K562 (cell line): ENCODE measurements around the gene CXCL6. TPM values are rescaled to one million over a fixed set of nuclear protein-coding genes. Genes with fewer than 3 reads are reported as not detected.

Experiments
- ATAC-seq: fragments of 200-7000 bp; cut with Tn5 transposase; 3 replicates; pipeline ENCODE4 v1.9.1; 2020; ENCODE audit warnings: moderate library complexity
- BruUV-seq: library from RNA; stranded (reverse); fragments of 400-500 nt; replicated peaks from 2 replicates; lab custom pipeline; 2021; lab: Mats Ljungman, UMichigan
- CTCF ChIA-PET: fragments of 300-600 bp; formaldehyde crosslinking; extraction: SDS; loops from one replicate; lab custom pipeline; 2021; ENCODE audit warnings: low intra/inter-chr PET ratio; lab: Yijun Ruan, JAX
- POLR2A ChIA-PET: fragments of 300-600, 350-650 bp; sonication (Branson Sonifier 250); formaldehyde crosslinking; extraction: SDS; loops from one replicate; lab custom pipeline; 2021; ENCODE audit warnings: antibody characterized with exemption, inconsistent platforms; lab: Yijun Ruan, JAX
- DNase-seq, 4 experiments: peaks; one replicate each; pipeline versions ENCODE4 v3.0.0 to v3.0.0-alpha.2; 2011 to 2018; ENCODE audit warnings: low spot score in 3 of 4, mixed read lengths in 3 of 4; ENCODE audit errors: extremely low read depth in 1 of 4
- FAIRE-seq: peaks from 2 replicates; lab custom pipeline; 2011; peaks lifted over from hg19 to GRCh38; lab: Jason Lieb, UNC
- H2AFZ ChIP-seq: 2 replicates; pipeline ENCODE4 v1.6.0; 2011; ENCODE audit warnings: low read depth, low read length, control low read depth, inconsistent platforms
- H3K27ac ChIP-seq: fragments of 200-600 bp; 3 replicates; pipeline ENCODE4 v1.8.0; 2011; ENCODE audit warnings: low read depth, mild to moderate bottlenecking, control low read depth, inconsistent platforms, low read length, moderate library complexity, mixed read lengths; ENCODE audit errors: extremely low read depth
- H3K27me3 ChIP-seq, 2 experiments: fragments of 300-600 bp in 1 of 2; 2 replicates in 1 of 2; 3 replicates in 1 of 2; pipeline versions ENCODE4 v1.6.0 to v1.8.0; 2011; ENCODE audit warnings: inconsistent platforms in 2 of 2, low read length in 2 of 2, mild to moderate bottlenecking in 1 of 2, mixed read lengths in 1 of 2, moderate library complexity in 1 of 2; ENCODE audit not compliant: control insufficient read depth in 2 of 2, insufficient read depth in 2 of 2
- H3K36me3 ChIP-seq: fragments of 300-600 bp; 3 replicates; pipeline ENCODE4 v1.8.0; 2011; ENCODE audit warnings: mild to moderate bottlenecking, low read length, inconsistent platforms; ENCODE audit not compliant: control insufficient read depth, insufficient read depth
- H3K4me1 ChIP-seq, 2 experiments: fragments of 200-600 bp in 1 of 2; replicated peaks in 1 of 2; 2 replicates in 1 of 2; 3 replicates in 1 of 2; pipeline versions ENCODE4 v1.5.1 to v1.8.0; 2011; ENCODE audit warnings: inconsistent platforms in 2 of 2, low read length in 2 of 2, mild to moderate bottlenecking in 1 of 2, mixed read lengths in 1 of 2, moderate library complexity in 1 of 2; ENCODE audit not compliant: control insufficient read depth in 2 of 2, insufficient read depth in 2 of 2
- H3K4me2 ChIP-seq: 2 replicates; pipeline ENCODE4 v1.6.1; 2011; ENCODE audit warnings: low read length, control low read depth, inconsistent platforms, mixed read lengths; ENCODE audit not compliant: insufficient read depth
- H3K4me3 ChIP-seq: fragments of 200-600 bp; sonication (generic), shearing (Covaris generic); 2 replicates; pipeline ENCODE4 v1.5.1; 2016; ENCODE audit warnings: control low read depth, inconsistent platforms
- H3K79me2 ChIP-seq: fragments of 200-600 bp; 3 replicates; pipeline ENCODE4 v1.8.0; 2011; ENCODE audit warnings: low read length, inconsistent platforms; ENCODE audit not compliant: control insufficient read depth, insufficient read depth
- H3K9ac ChIP-seq, 2 experiments: 2 replicates each; pipeline versions ENCODE4 v1.6.0 to v1.6.1; 2011; ENCODE audit warnings: low read depth in 2 of 2, low read length in 2 of 2, control low read depth in 1 of 2, inconsistent platforms in 1 of 2, mild to moderate bottlenecking in 1 of 2, mixed read lengths in 1 of 2; ENCODE audit not compliant: insufficient read depth in 1 of 2
- H3K9me1 ChIP-seq: one replicate; pipeline ENCODE4 v1.6.0; 2011; ENCODE audit warnings: inconsistent platforms, mild to moderate bottlenecking, low read length, moderate library complexity; ENCODE audit not compliant: control insufficient read depth, insufficient read depth
- H3K9me3 ChIP-seq: replicated peaks from 2 replicates; pipeline ENCODE4 v1.5.1; 2011; ENCODE audit warnings: low read depth, low read length, inconsistent platforms; ENCODE audit not compliant: control insufficient read depth, insufficient read depth
- H4K20me1 ChIP-seq: replicated peaks from 2 replicates; pipeline ENCODE4 v1.6.1; 2011; ENCODE audit warnings: low read length, inconsistent platforms, mixed read lengths; ENCODE audit not compliant: control insufficient read depth, insufficient read depth
- ATF1 ChIP-seq, 2 experiments: fragments of 450-650 bp in 1 of 2; IDR thresholded peaks; 2 replicates each; pipeline ENCODE4 v1.6.1; 2016; ENCODE audit warnings: missing compliant biosample characterization in 1 of 2, missing genetic modification characterization in 1 of 2
- BACH1 ChIP-seq: fragments of 200-800 bp; sonication (Bioruptor generic); IDR thresholded peaks from 2 replicates; pipeline ENCODE4 v1.6.1; 2016; ENCODE audit warnings: missing genetic modification characterization, missing compliant biosample characterization
- CREB1 ChIP-seq, 2 experiments: sonication (generic) in 1 of 2; formaldehyde crosslinking in 1 of 2; IDR thresholded peaks; 2 replicates each; pipeline versions ENCODE4 v1.6.1 to v1.8.0; 2012 to 2022; ENCODE audit warnings: inconsistent platforms in 1 of 2, mild to moderate bottlenecking in 1 of 2, missing genetic modification reagents in 1 of 2, moderate library complexity in 1 of 2
- CREM ChIP-seq: IDR thresholded peaks from 2 replicates; pipeline ENCODE4 v1.6.1; 2014; ENCODE audit warnings: antibody characterized with exemption, low read depth
- GATAD2B ChIP-seq: fragments of 450-650 bp; IDR thresholded peaks from 2 replicates; pipeline ENCODE4 v1.6.1; 2017; ENCODE audit warnings: mild to moderate bottlenecking, borderline replicate concordance
- PRPF4 ChIP-seq: fragments of 200-400 bp; formaldehyde crosslinking; IDR thresholded peaks from one replicate; pipeline ENCODE4 v1.6.1; 2017; ENCODE audit warnings: low read length, low read depth, mild to moderate bottlenecking; ENCODE audit not compliant: insufficient read depth, poor library complexity, severe bottlenecking
- SAFB ChIP-seq: fragments of 200-400 bp; formaldehyde crosslinking; IDR thresholded peaks from 2 replicates; pipeline ENCODE4 v1.6.1; 2017; ENCODE audit warnings: low read depth, low read length, borderline replicate concordance
- TBP ChIP-seq: optimal IDR thresholded peaks from 2 replicates; pipeline ENCODE3; 2011; ENCODE audit warnings: low read depth, low read length, improper control_type of control experiment
- WGBS: fragments of 100-300 bp; shearing (Covaris generic); methylation state at CpG from one replicate; pipeline ENCODE4 v1.1.6; 2016; ENCODE audit warnings: low coverage, mixed read lengths; ENCODE audit not compliant: insufficient coverage; ENCODE audit errors: missing lambda C conversion rate; 5-methylcytosine and 5-hydroxymethylcytosine counted together
- in situ Hi-C: fragments of 300-500 bp; cut with MboI; formaldehyde crosslinking; loops from 4 replicates; pipeline ENCODE4 v1.15.0; 2018; ENCODE audit warnings: inconsistent platforms, mixed read lengths
- intact Hi-C: fragments of 100-400 bp; cut with micrococcal nuclease; formaldehyde crosslinking; loops from 2 replicates; pipeline ENCODE4 v1.14.2; 2022
- polyA plus RNA-seq, 8 experiments: library from polyadenylated mRNA; depleted of rRNA in 4 of 8; stranded (reverse) in 5 of 8; unstranded in 3 of 8; fragments of >200 nt; fragmentation: Nextera tagmentation in 2 of 8; fragmentation: Illumina TruSeq in 1 of 8; extraction: Ambion mirVana in 2 of 8; extraction: Trizol in 1 of 8; gene quantifications; 2 replicates each; pipeline versions ENCODE4 v1.2.1 to v1.2.3, GENCODE V29; 2011 to 2014; ENCODE audit warnings: inconsistent platforms in 1 of 8, missing spikeins in 1 of 8
- total RNA-seq, 7 experiments: library from RNA; depleted of rRNA in 6 of 7; stranded (reverse); fragments of >200 nt in 6 of 7; fragmentation: Illumina TruSeq in 2 of 7; extraction: Trizol in 2 of 7; gene quantifications; 2 replicates each; pipeline versions ENCODE4 v1.2.1 to v1.2.3, GENCODE V29; 2011 to 2021; ENCODE audit warnings: low replicate concordance in 1 of 7
- TF ChIP-seq, protein P1 (sequence below): fragments of 450-650 bp; IDR thresholded peaks from 2 replicates; pipeline ENCODE4 v1.6.1; 2017; ENCODE audit warnings: antibody characterized with exemption, mild to moderate bottlenecking
- TF ChIP-seq, protein P2 (sequence below): fragments of 450-650 bp; IDR thresholded peaks from 2 replicates; pipeline ENCODE4 v1.6.1; 2016; ENCODE audit warnings: missing biosample characterization, missing genetic modification characterization
- TF ChIP-seq, protein P3 (sequence below): fragments of 200-800 bp; sonication (Bioruptor generic); IDR thresholded peaks from 2 replicates; pipeline ENCODE4 v1.6.1; 2017; ENCODE audit warnings: missing genetic modification characterization, missing compliant biosample characterization
- TF ChIP-seq, protein P4 (sequence below): fragments of 250-450 bp; sonication (Bioruptor Pico); IDR thresholded peaks from 2 replicates; pipeline ENCODE4 v1.5.0; 2020; ENCODE audit warnings: mild to moderate bottlenecking, borderline replicate concordance

CXCL6 gene
- total and polyA plus RNA-seq, 9 of the 15 experiments (the other 6 are each of a cell fraction or from before 2014, with no cell fraction given): not detected

DNA sequence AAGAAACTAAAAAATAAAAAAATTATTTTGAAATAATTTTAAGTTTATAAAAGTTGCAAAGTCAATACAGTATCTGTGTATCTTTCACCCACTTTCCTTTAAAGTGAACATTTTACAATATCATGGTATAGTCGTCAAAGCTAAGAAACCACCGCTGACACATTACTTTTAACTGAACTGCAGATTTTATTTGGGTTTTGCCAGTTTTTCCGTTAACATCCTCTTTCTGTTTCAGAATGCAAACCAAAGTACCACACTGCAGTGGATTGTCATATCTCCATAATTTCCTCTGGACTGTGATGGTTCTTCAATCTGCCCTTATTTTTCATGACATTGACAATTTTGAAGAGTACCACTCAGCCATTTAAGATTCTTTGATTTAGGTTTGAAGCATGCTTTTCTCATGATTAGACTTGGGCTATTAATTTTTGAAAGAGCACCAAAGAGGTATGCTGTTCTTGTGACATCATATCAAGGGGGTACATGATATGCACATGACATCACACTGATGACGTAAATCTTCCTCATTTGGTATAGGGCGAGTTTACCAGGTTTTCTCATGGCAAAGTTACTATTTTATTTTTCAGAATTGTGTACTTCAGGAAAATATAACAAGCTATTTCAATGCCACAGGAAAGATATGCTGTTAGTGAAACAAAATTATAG is 29.1 kb downstream of the CXCL6 start:
- ATAC-seq (no peak), DNase-seq (no peak), FAIRE-seq (no peak)
- no peaks in the 10 kb centered on the region for H4K20me1 ChIP-seq
- H3K27ac ChIP-seq: no peak overlapping the region
- no peaks in the 10 kb centered on the region for H3K27me3 ChIP-seq
- no peaks in the 10 kb centered on the region for H3K9me1 ChIP-seq
- no peaks in the 10 kb centered on the region for H3K79me2 ChIP-seq
- in situ Hi-C loops: no loop called here
- H3K9me3 ChIP-seq: no peaks in the 10 kb centered on the region
- peaks cover 9 to 11% of the 10 kb centered on the region in 2 experiments; a peak in 4 of 5 replicates for H3K4me1 ChIP-seq
- BruUV-seq: no TSS peak
- 48% methylated on average over 5 of the region's 5 CpGs for WGBS
- ChIA-PET CTCF (no interaction called here), POLR2A (no interaction called here)
- H3K9ac ChIP-seq: no peak overlapping the region
- intact Hi-C loops: loop anchor here (5.0 kb wide), 1 partner anchor 232 kb away; the partner anchor contains the start of gene CXCL2
- no peaks in the 10 kb centered on the region for H3K36me3 ChIP-seq
- H3K4me3 ChIP-seq: no peak overlapping the region
- H3K4me2 ChIP-seq: no peak overlapping the region
- no peak overlapping the region for H2AFZ ChIP-seq
- TF ChIP-seq, protein P1, sequence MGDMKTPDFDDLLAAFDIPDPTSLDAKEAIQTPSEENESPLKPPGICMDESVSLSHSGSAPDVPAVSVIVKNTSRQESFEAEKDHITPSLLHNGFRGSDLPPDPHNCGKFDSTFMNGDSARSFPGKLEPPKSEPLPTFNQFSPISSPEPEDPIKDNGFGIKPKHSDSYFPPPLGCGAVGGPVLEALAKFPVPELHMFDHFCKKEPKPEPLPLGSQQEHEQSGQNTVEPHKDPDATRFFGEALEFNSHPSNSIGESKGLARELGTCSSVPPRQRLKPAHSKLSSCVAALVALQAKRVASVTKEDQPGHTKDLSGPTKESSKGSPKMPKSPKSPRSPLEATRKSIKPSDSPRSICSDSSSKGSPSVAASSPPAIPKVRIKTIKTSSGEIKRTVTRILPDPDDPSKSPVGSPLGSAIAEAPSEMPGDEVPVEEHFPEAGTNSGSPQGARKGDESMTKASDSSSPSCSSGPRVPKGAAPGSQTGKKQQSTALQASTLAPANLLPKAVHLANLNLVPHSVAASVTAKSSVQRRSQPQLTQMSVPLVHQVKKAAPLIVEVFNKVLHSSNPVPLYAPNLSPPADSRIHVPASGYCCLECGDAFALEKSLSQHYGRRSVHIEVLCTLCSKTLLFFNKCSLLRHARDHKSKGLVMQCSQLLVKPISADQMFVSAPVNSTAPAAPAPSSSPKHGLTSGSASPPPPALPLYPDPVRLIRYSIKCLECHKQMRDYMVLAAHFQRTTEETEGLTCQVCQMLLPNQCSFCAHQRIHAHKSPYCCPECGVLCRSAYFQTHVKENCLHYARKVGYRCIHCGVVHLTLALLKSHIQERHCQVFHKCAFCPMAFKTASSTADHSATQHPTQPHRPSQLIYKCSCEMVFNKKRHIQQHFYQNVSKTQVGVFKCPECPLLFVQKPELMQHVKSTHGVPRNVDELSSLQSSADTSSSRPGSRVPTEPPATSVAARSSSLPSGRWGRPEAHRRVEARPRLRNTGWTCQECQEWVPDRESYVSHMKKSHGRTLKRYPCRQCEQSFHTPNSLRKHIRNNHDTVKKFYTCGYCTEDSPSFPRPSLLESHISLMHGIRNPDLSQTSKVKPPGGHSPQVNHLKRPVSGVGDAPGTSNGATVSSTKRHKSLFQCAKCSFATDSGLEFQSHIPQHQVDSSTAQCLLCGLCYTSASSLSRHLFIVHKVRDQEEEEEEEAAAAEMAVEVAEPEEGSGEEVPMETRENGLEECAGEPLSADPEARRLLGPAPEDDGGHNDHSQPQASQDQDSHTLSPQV: no peak
- TF ChIP-seq CREM: peak; percentile 46; the same call in 1 of the 2 replicates
- TF ChIP-seq PRPF4: no peak
- TF ChIP-seq, protein P2, sequence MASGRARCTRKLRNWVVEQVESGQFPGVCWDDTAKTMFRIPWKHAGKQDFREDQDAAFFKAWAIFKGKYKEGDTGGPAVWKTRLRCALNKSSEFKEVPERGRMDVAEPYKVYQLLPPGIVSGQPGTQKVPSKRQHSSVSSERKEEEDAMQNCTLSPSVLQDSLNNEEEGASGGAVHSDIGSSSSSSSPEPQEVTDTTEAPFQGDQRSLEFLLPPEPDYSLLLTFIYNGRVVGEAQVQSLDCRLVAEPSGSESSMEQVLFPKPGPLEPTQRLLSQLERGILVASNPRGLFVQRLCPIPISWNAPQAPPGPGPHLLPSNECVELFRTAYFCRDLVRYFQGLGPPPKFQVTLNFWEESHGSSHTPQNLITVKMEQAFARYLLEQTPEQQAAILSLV (tag): no peak
- no peak for TF ChIP-seq GATAD2B
- TF ChIP-seq, protein P3, sequence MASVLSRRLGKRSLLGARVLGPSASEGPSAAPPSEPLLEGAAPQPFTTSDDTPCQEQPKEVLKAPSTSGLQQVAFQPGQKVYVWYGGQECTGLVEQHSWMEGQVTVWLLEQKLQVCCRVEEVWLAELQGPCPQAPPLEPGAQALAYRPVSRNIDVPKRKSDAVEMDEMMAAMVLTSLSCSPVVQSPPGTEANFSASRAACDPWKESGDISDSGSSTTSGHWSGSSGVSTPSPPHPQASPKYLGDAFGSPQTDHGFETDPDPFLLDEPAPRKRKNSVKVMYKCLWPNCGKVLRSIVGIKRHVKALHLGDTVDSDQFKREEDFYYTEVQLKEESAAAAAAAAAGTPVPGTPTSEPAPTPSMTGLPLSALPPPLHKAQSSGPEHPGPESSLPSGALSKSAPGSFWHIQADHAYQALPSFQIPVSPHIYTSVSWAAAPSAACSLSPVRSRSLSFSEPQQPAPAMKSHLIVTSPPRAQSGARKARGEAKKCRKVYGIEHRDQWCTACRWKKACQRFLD: no peak
- TF ChIP-seq, protein P4, sequence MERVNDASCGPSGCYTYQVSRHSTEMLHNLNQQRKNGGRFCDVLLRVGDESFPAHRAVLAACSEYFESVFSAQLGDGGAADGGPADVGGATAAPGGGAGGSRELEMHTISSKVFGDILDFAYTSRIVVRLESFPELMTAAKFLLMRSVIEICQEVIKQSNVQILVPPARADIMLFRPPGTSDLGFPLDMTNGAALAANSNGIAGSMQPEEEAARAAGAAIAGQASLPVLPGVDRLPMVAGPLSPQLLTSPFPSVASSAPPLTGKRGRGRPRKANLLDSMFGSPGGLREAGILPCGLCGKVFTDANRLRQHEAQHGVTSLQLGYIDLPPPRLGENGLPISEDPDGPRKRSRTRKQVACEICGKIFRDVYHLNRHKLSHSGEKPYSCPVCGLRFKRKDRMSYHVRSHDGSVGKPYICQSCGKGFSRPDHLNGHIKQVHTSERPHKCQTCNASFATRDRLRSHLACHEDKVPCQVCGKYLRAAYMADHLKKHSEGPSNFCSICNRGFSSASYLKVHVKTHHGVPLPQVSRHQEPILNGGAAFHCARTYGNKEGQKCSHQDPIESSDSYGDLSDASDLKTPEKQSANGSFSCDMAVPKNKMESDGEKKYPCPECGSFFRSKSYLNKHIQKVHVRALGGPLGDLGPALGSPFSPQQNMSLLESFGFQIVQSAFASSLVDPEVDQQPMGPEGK: no peak
- no peak for TF ChIP-seq SAFB
- TF ChIP-seq ATF1 (CRISPR knock-in tag; IDR thresholded peaks at IDR 0.05): no peak
- TF ChIP-seq ATF1 (tag; IDR thresholded peaks at IDR 0.05): peak; percentile 39
- peak; percentile 43; the same call in 1 of the 2 replicates for TF ChIP-seq CREB1 (IDR thresholded peaks at IDR 0.05)
- TF ChIP-seq CREB1 (CRISPR knock-in tag; IDR thresholded peaks at IDR 0.05): no peak
- no peak for TF ChIP-seq BACH1 (tag)
- peak; percentile 30 for TF ChIP-seq TBP
